Choroid plexus epithelial cell (primary cell): ENCODE results near the gene ACCSL.

Experiments used
- DNase-seq: peaks from one replicate; pipeline ENCODE4 v3.0.0-alpha.2; 2010; ENCODE audit warnings: low read depth
- H3K4me3 ChIP-seq: 2 replicates; pipeline ENCODE4 v1.5.1; 2011; ENCODE audit warnings: low read depth, mild to moderate bottlenecking, control low read depth, low read length, moderate library complexity
- TF ChIP-seq, protein P1 (sequence below): conservative IDR thresholded peaks from 2 replicates; pipeline ENCODE4 v1.5.1; 2011; ENCODE audit warnings: low read depth, mild to moderate bottlenecking, control low read depth, inconsistent platforms, low read length, moderate library complexity

Gene ACCSL

DNA sequence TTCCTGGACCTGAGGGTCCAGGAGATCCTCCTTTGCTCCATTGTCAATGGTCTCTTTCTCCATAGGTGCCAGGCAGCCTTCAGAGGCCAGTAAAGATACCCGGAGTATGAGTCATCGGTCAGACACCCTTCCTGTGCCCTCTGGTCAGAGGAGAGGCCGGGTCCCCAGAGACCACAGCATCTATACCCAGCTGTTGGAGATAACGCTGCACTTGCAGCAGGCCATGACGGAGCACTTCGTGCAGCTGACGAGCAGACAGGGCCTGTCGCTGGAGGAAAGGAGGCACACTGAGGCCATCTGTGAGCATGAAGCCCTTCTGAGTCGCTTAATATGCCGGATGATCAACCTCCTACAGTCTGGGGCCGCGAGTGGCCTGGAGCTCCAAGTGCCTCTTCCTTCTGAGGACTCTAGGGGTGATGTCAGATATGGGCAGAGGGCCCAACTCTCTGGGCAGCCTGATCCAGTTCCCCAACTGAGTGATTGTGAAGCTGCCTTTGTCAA is at the start of gene ACCSL:
ACCSL (plus strand) TSS at position 51 of the 501 bp plus-strand sequence; CDS start at position 107, 56 bp downstream.
- no peak for DNase-seq
- no peak within 1 kb of the TSS for H3K4me3 ChIP-seq
- TF ChIP-seq, protein P1, sequence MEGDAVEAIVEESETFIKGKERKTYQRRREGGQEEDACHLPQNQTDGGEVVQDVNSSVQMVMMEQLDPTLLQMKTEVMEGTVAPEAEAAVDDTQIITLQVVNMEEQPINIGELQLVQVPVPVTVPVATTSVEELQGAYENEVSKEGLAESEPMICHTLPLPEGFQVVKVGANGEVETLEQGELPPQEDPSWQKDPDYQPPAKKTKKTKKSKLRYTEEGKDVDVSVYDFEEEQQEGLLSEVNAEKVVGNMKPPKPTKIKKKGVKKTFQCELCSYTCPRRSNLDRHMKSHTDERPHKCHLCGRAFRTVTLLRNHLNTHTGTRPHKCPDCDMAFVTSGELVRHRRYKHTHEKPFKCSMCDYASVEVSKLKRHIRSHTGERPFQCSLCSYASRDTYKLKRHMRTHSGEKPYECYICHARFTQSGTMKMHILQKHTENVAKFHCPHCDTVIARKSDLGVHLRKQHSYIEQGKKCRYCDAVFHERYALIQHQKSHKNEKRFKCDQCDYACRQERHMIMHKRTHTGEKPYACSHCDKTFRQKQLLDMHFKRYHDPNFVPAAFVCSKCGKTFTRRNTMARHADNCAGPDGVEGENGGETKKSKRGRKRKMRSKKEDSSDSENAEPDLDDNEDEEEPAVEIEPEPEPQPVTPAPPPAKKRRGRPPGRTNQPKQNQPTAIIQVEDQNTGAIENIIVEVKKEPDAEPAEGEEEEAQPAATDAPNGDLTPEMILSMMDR: no peak

DNA sequence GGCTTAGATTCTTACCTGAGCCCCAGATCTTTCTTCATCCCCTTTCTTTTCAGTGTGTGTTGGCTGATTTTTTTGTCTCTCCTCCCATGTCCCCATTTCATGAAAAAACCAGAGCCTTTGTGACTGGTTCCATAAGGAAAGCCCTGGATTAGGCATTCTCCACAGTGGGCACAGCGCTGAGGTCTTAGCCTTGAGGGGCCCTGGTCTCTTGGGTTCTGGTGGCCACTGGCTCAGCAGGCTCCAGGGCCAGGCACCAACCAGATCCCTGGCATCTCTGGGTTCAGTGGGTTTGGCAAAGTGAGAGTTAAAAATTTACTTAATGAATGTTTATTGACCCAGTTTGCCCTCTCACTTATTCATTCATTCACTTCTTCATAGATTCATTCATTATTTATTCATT is 49.5 kb upstream of the ACCSL start:
- H3K4me3 ChIP-seq: no peak overlapping the region
- DNase-seq: no peak
- TF ChIP-seq, protein P1: no peak

DNA sequence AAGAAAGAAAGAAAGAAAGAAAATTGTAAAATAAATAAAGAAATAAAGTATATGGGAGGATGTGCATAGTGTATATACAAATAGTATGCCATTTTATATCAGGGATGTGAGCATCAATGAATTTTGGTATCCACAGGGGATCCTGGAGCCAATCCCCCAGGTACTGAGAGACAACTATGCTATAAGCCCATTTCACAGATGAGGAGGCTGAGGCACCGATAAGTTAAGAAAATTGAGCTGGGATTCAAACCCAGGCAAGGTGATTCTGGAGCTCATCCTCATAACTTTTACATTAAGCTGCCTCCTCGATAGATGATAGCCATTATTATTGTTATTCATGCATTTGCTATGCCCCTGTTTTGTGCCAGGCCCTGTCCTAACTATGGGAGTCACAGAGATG is 47.0 kb upstream of the ACCSL start:
- no peak for DNase-seq
- TF ChIP-seq, protein P1: no peak
- no peak overlapping the region for H3K4me3 ChIP-seq

DNA sequence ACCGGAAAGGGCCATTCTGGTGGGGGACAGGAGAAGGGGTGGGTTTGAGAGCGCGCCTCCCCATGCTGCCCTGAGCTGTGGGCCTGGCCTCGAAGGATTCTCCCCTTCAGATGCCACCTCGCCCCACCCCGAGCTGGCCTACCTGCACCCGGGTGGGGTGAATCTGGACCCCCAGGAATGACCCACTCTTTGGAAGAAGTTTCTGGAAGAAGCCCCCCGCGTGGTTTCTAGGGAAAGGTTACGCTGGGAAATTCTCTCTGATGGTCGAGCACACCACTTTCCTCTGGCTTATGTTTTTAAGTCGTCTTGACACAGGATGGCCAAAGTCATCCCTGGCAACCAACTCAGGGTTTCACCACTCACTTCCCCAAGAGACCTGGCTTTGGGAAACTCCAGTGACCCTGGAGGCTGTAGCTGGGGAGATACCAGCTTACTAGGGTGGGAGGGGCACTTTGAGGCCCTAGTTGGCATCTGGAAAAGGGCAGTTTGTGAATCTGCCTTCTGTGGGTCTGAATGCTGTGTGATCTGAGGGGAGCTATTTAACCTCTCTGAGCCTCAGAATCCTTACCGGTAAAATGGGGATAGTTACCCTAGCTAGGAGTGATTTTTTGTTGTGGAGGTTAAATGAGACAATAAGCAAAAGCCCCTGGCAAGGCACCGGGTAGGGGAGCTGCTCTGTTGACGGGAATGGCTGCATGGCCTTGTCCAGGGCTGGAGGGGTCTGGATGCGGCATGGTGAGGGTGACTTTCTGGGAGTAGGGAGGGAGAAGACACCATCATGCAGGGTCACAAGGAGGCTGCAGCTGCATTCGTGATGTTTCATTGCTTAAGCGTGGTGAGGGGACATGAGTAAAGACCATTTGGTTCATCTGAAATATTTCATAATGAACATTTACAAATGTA is 45.3 kb upstream of the ACCSL start:
- no peak overlapping the region for H3K4me3 ChIP-seq
- no peak for DNase-seq
- TF ChIP-seq, protein P1: no peak

DNA sequence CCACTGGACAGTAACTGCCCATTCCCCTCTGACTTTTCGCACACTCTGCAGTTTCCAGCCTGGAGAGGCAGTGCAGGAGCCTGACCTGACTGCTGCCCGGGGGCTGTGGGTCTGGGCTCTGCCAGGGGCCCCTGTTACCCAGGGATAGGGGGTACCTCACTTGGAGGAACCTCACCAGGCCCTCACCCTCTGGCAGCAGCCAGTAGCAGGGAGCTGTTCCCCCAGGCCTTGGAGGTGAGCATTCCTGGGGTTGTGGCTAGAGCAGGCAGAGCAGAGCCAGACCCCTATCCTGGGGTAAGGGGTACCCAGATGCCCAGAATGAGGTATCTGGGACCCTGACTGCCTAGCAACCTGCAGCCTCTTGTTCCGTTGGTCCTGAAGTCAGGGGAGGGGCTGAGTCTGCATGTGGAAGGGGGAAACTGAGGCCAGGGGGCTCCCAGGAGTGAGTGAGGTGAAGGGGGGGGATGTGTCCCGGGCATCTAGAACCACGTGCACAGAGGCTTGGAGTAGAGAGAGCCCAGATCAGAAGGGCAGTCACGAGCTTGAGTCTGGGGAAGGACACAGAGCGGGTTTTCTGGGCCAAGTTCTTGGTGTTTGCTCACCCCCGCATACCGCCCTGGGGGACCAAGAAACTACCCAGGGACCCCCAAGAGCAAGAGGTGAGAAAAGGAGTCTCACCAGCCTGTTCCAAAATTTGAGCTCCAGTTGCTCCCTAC is 43.9 kb upstream of the ACCSL start:
- H3K4me3 ChIP-seq: no peak overlapping the region
- TF ChIP-seq, protein P1: no peak
- no peak for DNase-seq

DNA sequence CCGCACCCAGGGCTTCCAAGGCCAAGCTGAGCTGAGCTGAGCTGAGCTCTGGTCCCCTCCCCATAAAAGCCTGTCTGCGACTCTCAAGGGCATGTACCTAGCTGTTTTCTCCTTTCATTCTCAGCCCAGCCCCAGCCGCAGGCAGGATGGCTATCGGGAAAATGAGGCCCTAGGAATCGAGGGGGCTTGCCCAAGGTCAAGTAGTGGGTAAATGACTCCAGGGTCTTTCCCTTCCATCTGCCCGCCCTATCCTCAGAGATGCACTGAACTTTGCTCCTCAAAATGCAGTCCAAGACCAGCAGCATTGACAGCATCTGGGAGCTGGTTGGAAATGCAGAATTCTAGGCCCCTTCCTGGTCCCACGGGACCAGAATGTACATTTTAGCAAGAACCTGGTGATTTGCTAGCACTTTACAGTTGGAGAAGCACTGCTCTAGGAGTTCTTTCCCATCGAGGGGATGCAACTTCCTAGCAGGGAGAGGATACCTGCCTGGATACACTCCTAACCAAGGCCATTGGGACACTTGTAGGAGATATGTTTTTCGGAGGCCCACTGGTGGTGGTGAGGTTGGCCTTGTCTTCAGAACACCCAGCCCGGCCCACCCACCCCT is 43.2 kb upstream of the ACCSL start:
- H3K4me3 ChIP-seq: no peak overlapping the region
- no peak for DNase-seq

More for the DNA sequence above, 43.2 kb upstream of the ACCSL start:
- TF ChIP-seq, protein P1: no peak
